ENCODE measurements around the gene RIMKLB. TPM values are rescaled to one million over a fixed set of nuclear protein-coding genes. Genes with fewer than 3 reads are reported as not detected.

RIMKLB gene
- 1 to 10 TPM; 4.7 TPM for total RNA-seq

GRCh38 chr12:8697476-8698131 lies at the start of gene RIMKLB:
Gene RIMKLB (plus strand): TSS chr12:8697991. CDS start chr12:8713867, 15,876 bp downstream.
- peaks cover 19% of the 10 kb centered on the region for H3K4me1 Mint-ChIP-seq
- H3K9me3 Mint-ChIP-seq: no peaks in the 10 kb centered on the region
- H3K4me3 Mint-ChIP-seq: peak within 1 kb of the TSS; percentile 87
- H3K27me3 Mint-ChIP-seq: peaks cover 41% of the 10 kb centered on the region
- peak within 1 kb of the TSS; percentile 88 for H3K27ac Mint-ChIP-seq
- CTCF ChIA-PET: interaction anchor here (0.9 kb wide), 1 partner anchor 20 kb away, joined by 3 read pairs; no protein-coding TSS in a partner anchor
- H3K36me3 Mint-ChIP-seq (ENCODE audit: low read depth): peaks cover 2% of the 10 kb centered on the region
- DNase-seq: peak; percentile 65
- POLR2A ChIA-PET: no interaction called here

DNA sequence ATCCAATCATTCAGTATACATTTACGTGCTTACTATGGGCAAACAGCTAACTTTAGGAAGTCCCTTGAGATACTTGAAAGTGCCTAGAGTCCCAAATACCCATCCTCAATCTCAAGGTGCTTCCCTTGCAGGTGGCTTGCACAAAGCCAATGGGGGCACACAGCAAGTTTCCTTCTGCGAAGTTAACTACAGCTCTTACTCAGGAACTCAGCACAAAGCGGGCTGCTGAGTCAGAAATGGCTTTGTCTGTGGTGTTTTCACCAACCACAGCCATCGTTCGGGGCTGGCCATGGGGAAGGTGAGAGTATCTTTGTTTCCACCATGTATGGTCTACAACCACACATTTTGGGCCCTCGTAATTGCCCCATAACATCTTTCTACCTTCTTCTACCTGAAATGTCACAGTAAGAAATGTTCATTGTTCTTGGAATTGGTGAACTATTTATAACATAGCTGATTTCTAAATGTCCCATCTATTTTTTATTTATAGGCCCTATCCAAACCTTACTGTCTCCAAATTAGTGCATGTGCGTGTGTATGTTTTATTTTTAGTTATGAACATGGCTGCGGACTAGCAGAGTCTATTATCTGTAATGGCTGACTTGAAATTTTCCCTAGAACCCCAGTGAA lies 49.1 kb upstream of the RIMKLB start:
- Mint-ChIP-seq H3K9me3 (no peaks in the 10 kb centered on the region), H3K27me3 (peaks cover 60% of the 10 kb centered on the region), H3K36me3 (ENCODE audit: low read depth) (peaks cover 2% of the 10 kb centered on the region), H3K4me3 (no peak overlapping the region), H3K27ac (no peak overlapping the region), H3K4me1 (peaks cover 49% of the 10 kb centered on the region)
- ChIA-PET POLR2A (no interaction called here), CTCF (interaction anchor here (1.1 to 1.7 kb wide), 2 partner anchors 9 to 12 kb away, joined by 3 to 6 read pairs; no protein-coding TSS in a partner anchor)
- peak; percentile 67 for DNase-seq

DNA sequence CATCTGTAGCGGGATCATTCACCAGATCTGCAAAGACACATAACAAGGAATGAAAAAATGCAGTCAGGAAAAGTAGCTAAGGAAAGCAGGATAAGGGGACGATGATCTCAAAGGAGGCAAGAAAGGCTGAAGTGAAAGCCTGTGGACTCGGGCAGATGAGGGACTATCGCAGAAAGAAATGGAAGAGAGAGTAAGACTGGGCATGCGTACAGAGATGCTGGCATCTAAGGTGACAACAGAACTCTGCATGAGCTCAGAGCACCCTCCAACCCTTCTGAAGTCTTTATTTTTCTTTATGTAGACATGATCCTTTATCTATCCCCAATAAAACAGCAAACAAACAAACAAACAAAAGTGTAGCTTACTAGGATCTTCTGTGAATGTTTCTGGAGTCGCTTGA lies 42.4 kb upstream of the RIMKLB start:
- Mint-ChIP-seq H3K9me3 (no peaks in the 10 kb centered on the region), H3K4me3 (no peak overlapping the region), H3K4me1 (no peaks in the 10 kb centered on the region), H3K27me3 (peaks cover 43% of the 10 kb centered on the region), H3K36me3 (ENCODE audit: low read depth) (no peaks in the 10 kb centered on the region), H3K27ac (no peak overlapping the region)
- CTCF ChIA-PET: interaction anchor here (1.1 to 1.2 kb wide), 2 partner anchors 17 to 37 kb away, joined by 3 to 4 read pairs; no protein-coding TSS in a partner anchor
- POLR2A ChIA-PET: no interaction called here
- no peak for DNase-seq

DNA sequence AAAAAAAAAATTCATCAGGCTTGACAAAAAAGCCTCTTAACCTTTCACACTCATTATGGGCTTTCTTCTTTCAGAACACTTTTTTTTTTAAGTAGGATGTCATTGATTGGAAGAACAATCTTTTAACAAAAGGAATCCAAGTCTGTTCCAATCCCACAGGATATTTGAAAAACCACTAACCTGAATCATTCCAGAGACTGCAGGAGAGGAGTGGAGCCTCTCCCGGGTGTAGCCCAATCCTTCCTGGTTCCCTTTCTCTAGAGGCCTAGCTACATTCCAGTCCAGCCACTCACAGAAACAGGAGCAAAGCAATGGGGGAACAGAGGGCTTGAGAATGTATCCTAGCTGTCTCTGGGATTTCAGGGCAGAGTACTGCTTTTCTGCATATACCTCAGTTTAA lies 39.4 kb upstream of the RIMKLB start:
- Mint-ChIP-seq H3K27ac (no peak overlapping the region), H3K27me3 (peaks cover 24% of the 10 kb centered on the region), H3K4me1 (no peaks in the 10 kb centered on the region), H3K36me3 (ENCODE audit: low read depth) (no peaks in the 10 kb centered on the region), H3K9me3 (no peaks in the 10 kb centered on the region), H3K4me3 (no peak overlapping the region)
- POLR2A ChIA-PET: no interaction called here
- DNase-seq: no peak
- CTCF ChIA-PET: interaction anchor here (0.6 kb wide), 1 partner anchor 414 kb away, joined by 3 read pairs; no protein-coding TSS in a partner anchor

GRCh38 chr12:8661016-8661415 lies 36.8 kb upstream of the RIMKLB start:
- H3K36me3 Mint-ChIP-seq (ENCODE audit: low read depth): no peaks in the 10 kb centered on the region
- POLR2A ChIA-PET: no interaction called here
- no peaks in the 10 kb centered on the region for H3K9me3 Mint-ChIP-seq

GRCh38 chr12:8661751-8662150 lies 36.0 kb upstream of the RIMKLB start:
- H3K4me3 Mint-ChIP-seq: no peak overlapping the region
- no peaks in the 10 kb centered on the region for H3K4me1 Mint-ChIP-seq
- no peaks in the 10 kb centered on the region for H3K9me3 Mint-ChIP-seq
- H3K27ac Mint-ChIP-seq: no peak overlapping the region
- peaks cover 18% of the 10 kb centered on the region for H3K27me3 Mint-ChIP-seq
- no peak for DNase-seq
- ChIA-PET CTCF (interaction anchor here (0.6 to 1.8 kb wide), 2 partner anchors 9 to 199 kb away, joined by 3 read pairs; no protein-coding TSS in a partner anchor), POLR2A (no interaction called here)
- H3K36me3 Mint-ChIP-seq (ENCODE audit: low read depth): no peaks in the 10 kb centered on the region

More at GRCh38 chr12:8661016-8661415, 36.8 kb upstream of the RIMKLB start:
- Mint-ChIP-seq H3K27ac (no peak overlapping the region), H3K4me3 (no peak overlapping the region), H3K4me1 (no peaks in the 10 kb centered on the region), H3K27me3 (peaks cover 18% of the 10 kb centered on the region)
- CTCF ChIA-PET: interaction anchor here (0.6 to 1.2 kb wide), 3 partner anchors 8 to 12 kb away, joined by 3 to 4 read pairs (median 3); no protein-coding TSS in a partner anchor
- DNase-seq: no peak

GRCh38 chr12:8662593-8662992 lies 35.2 kb upstream of the RIMKLB start, which contains the start of gene MFAP5:
Gene MFAP5 (minus strand): TSS chr12:8662826. CDS start chr12:8662104, 722 bp downstream.
- no peak for DNase-seq
- ChIA-PET CTCF (interaction anchor here (1.8 kb wide), 1 partner anchor 198 kb away, joined by 3 read pairs; no protein-coding TSS in a partner anchor), POLR2A (no interaction called here)
- Mint-ChIP-seq H3K4me1 (no peaks in the 10 kb centered on the region), H3K27ac (no peak within 1 kb of the TSS), H3K36me3 (ENCODE audit: low read depth) (no peaks in the 10 kb centered on the region), H3K9me3 (no peaks in the 10 kb centered on the region), H3K4me3 (no peak within 1 kb of the TSS), H3K27me3 (peaks cover 19% of the 10 kb centered on the region)

- H3K27ac Mint-ChIP-seq: no peak overlapping the region
- ChIA-PET CTCF (no interaction called here), POLR2A (no interaction called here)
- no peak for DNase-seq
- no peaks in the 10 kb centered on the region for H3K36me3 Mint-ChIP-seq (ENCODE audit: low read depth)
- peaks cover 16% of the 10 kb centered on the region for H3K27me3 Mint-ChIP-seq
- H3K9me3 Mint-ChIP-seq: no peaks in the 10 kb centered on the region
- no peak overlapping the region for H3K4me3 Mint-ChIP-seq
- H3K4me1 Mint-ChIP-seq: no peaks in the 10 kb centered on the region
Measured at GRCh38 chr12:8664228-8664913, 33.4 kb upstream of the RIMKLB start.

- Mint-ChIP-seq H3K27me3 (peaks cover 18% of the 10 kb centered on the region), H3K36me3 (ENCODE audit: low read depth) (no peaks in the 10 kb centered on the region), H3K4me3 (no peak overlapping the region), H3K27ac (no peak overlapping the region), H3K9me3 (peaks cover 3% of the 10 kb centered on the region), H3K4me1 (no peaks in the 10 kb centered on the region)
- no peak for DNase-seq
- POLR2A ChIA-PET: no interaction called here
- CTCF ChIA-PET: no interaction called here
Measured at GRCh38 chr12:8665759-8666158, 32.0 kb upstream of the RIMKLB start.

GRCh38 chr12:8667270-8667669 lies 30.5 kb upstream of the RIMKLB start:
- DNase-seq: no peak
- Mint-ChIP-seq H3K4me3 (no peak overlapping the region), H3K9me3 (peaks cover 3% of the 10 kb centered on the region), H3K36me3 (ENCODE audit: low read depth) (no peaks in the 10 kb centered on the region), H3K27me3 (peaks cover 18% of the 10 kb centered on the region), H3K4me1 (no peaks in the 10 kb centered on the region), H3K27ac (no peak overlapping the region)
- POLR2A ChIA-PET: no interaction called here
- CTCF ChIA-PET: no interaction called here

DNA sequence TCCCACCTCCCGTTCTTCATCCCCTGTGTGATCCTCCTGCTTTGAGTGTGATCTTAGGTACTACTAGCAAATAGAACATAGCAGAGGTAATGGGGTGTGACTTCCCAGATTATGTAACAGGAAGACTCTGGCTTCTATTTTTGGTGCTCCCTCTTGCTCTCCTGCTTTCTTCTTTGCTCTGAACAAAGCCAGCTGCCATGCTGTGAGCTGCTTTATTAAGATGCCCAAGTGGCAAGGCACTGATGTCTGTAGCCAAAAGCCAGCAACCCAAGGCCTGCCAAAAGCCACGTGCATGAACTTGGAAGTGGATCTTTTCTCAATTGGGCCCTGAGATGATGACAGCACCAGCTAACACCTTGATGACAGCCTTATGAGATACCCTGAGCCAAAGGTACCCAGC lies 29.4 kb upstream of the RIMKLB start:
- H3K27me3 Mint-ChIP-seq: peaks cover 18% of the 10 kb centered on the region
- no peak for DNase-seq
- no peaks in the 10 kb centered on the region for H3K4me1 Mint-ChIP-seq
- H3K27ac Mint-ChIP-seq: no peak overlapping the region
- H3K4me3 Mint-ChIP-seq: no peak overlapping the region
- no peaks in the 10 kb centered on the region for H3K36me3 Mint-ChIP-seq (ENCODE audit: low read depth)
- peaks cover 3% of the 10 kb centered on the region for H3K9me3 Mint-ChIP-seq
- ChIA-PET CTCF (no interaction called here), POLR2A (no interaction called here)

DNA sequence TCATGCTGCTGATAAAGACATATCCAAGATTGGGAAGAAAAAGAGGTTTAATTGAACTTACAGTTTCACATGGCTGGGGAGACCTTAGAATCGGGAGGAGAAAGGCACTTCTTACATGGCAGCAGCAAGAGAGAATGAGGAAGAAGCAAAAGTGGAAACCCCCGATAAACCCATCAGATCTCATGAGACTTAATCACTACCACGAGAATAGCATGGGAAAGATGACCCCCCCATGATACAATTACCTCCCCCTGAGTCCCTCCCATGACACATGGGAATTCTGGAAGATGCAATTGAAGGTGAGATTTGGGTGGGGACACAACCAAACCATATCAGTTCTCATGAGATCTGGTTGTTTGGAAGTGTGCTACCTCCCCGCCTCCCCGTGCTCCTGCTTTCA lies 25.4 kb upstream of the RIMKLB start:
- peaks cover 9% of the 10 kb centered on the region for H3K4me1 Mint-ChIP-seq
- no peak overlapping the region for H3K27ac Mint-ChIP-seq
- CTCF ChIA-PET: interaction anchor here (1.0 kb wide), 1 partner anchor 12 kb away, joined by 4 read pairs; no protein-coding TSS in a partner anchor
- H3K4me3 Mint-ChIP-seq: no peak overlapping the region
- no peak for DNase-seq
- POLR2A ChIA-PET: no interaction called here
- peaks cover 8% of the 10 kb centered on the region for H3K27me3 Mint-ChIP-seq
- H3K9me3 Mint-ChIP-seq: peaks cover 3% of the 10 kb centered on the region
- H3K36me3 Mint-ChIP-seq (ENCODE audit: low read depth): no peaks in the 10 kb centered on the region

- Mint-ChIP-seq H3K27me3 (no peaks in the 10 kb centered on the region), H3K4me3 (no peak overlapping the region), H3K36me3 (ENCODE audit: low read depth) (no peaks in the 10 kb centered on the region), H3K4me1 (peaks cover 9% of the 10 kb centered on the region), H3K27ac (no peak overlapping the region), H3K9me3 (no peaks in the 10 kb centered on the region)
- ChIA-PET POLR2A (no interaction called here), CTCF (no interaction called here)
- DNase-seq: no peak
Measured at GRCh38 chr12:8675591-8676036, 22.2 kb upstream of the RIMKLB start.
